Right atrium auricular region (tissue), 2 donors: ENCODE data around the gene PTEN. TPM values are rescaled to one million over a fixed set of nuclear protein-coding genes. Genes with fewer than 3 reads are reported as not detected.
A peak's percentile ranks its signal among the peaks of the same experiment; 100 is the strongest.
"Not testable (repeated sequence)": the region's sequence is repeated elsewhere in the genome, so short reads cannot be mapped to it uniquely, and the experiment has no call there.

ENCODE experiments used
- DNase-seq: peaks from one replicate; pipeline ENCODE4 v3.0.0-alpha.2; 2019; ENCODE audit warnings: low spot score
- H3K27ac ChIP-seq, 2 donors: fragments of 200-600 bp; sonication (generic); 1 replicate in 1 of 2; 2 replicates in 1 of 2; pipeline ENCODE4 v1.5.1; 2016 to 2019
- H3K27me3 ChIP-seq, 2 donors: fragments of 200-600 bp; sonication (generic); one replicate each; pipeline versions ENCODE4 v1.5.1 to v1.6.0; 2017 to 2019
- H3K36me3 ChIP-seq: fragments of 200-600 bp; sonication (generic); one replicate; pipeline ENCODE4 v1.5.1; 2016
- H3K4me1 ChIP-seq, 2 donors: fragments of 200-600 bp; sonication (generic); one replicate each; pipeline versions ENCODE4 v1.5.1 to v1.6.0; 2017 to 2019
- H3K4me3 ChIP-seq, 2 donors: fragments of 200-600 bp; sonication (generic); 1 replicate in 1 of 2; 2 replicates in 1 of 2; pipeline ENCODE4 v1.5.1; 2017 to 2019; ENCODE audit warnings: mild to moderate bottlenecking in 1 of 2, moderate library complexity in 1 of 2
- H3K9me3 ChIP-seq, 2 donors: fragments of 200-600 bp; sonication (generic); one replicate each; pipeline ENCODE4 v1.5.1; 2019
- total RNA-seq, 2 donors: library from RNA; depleted of rRNA; stranded (reverse); fragments of >200 nt; gene quantifications; one replicate each; pipeline ENCODE4 v1.1.0, GENCODE V29; 2016
- TF ChIP-seq, protein P1 (sequence below), 2 donors: fragments of 200-600 bp; sonication (generic); IDR thresholded peaks; one replicate each; pipeline ENCODE4 v1.5.1; 2019; ENCODE audit warnings: antibody characterized with exemption in 2 of 2

PTEN gene
- total RNA-seq, 2 donors from 2014 or later = 46.5 to 55.9 TPM

GRCh38 chr10:87861566-87861952, 1.9 kb upstream of the PTEN start:
- H3K36me3 ChIP-seq = no peaks in the 10 kb centered on the region
- no peaks in the 10 kb centered on the region for H3K27me3 ChIP-seq
- peak; percentile 92 for DNase-seq
- no peaks in the 10 kb centered on the region for H3K9me3 ChIP-seq
- peak overlapping the region; percentile 97 for H3K27ac ChIP-seq
- H3K4me1 ChIP-seq = peaks cover 0 to 21% of the 10 kb centered on the region in 2 donors
- peak overlapping the region; percentile 73 to 87 for H3K4me3 ChIP-seq
- TF ChIP-seq, protein P1, sequence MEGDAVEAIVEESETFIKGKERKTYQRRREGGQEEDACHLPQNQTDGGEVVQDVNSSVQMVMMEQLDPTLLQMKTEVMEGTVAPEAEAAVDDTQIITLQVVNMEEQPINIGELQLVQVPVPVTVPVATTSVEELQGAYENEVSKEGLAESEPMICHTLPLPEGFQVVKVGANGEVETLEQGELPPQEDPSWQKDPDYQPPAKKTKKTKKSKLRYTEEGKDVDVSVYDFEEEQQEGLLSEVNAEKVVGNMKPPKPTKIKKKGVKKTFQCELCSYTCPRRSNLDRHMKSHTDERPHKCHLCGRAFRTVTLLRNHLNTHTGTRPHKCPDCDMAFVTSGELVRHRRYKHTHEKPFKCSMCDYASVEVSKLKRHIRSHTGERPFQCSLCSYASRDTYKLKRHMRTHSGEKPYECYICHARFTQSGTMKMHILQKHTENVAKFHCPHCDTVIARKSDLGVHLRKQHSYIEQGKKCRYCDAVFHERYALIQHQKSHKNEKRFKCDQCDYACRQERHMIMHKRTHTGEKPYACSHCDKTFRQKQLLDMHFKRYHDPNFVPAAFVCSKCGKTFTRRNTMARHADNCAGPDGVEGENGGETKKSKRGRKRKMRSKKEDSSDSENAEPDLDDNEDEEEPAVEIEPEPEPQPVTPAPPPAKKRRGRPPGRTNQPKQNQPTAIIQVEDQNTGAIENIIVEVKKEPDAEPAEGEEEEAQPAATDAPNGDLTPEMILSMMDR (IDR thresholded peaks at IDR 0.05) = peak in 1 of 2 donors; percentile 42

DNA sequence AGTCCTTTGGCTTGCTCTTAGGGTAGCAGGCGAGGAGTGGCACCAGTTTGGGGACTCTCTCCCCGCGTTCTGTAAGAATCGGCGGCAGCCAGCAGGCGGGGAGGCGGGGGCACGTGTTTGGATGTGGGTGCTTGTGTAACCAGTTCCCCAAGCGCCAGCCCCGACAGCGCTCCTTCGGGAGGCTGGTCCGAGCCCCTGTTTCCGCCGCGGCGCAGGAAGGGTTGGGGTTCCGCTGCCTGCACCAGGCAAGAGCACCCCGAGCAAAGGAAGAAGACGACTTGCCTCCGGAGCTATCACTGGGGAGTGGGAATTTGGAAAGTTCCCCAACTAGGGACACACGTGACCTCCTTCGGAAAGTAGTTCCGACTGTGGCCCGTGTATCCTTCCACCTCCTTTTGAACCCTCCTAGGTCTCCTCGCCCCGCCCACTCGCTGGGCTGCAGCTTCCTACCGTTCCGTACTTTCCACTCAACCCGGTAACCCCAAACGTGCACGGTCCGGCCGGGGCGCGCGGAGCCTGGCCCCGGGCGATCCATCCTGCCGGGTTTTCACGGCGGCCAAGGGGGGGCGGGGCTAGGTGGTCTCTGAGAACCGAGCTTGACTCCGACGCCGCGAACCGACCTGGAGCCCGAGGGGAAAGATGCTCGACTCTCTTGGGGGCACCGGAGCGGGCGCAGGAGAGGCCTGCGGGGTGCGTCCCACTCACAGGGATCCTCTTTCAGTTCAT, 1.3 kb upstream of the PTEN start:
- peak; percentile 97 for DNase-seq
- H3K36me3 ChIP-seq = no peaks in the 10 kb centered on the region
- no peaks in the 10 kb centered on the region for H3K27me3 ChIP-seq
- H3K4me3 ChIP-seq = peak overlapping the region; percentile 73 to 87
- peak overlapping the region; percentile 97 for H3K27ac ChIP-seq
- H3K9me3 ChIP-seq = no peaks in the 10 kb centered on the region
- TF ChIP-seq, protein P1 (IDR thresholded peaks at IDR 0.05) = no peak
- H3K4me1 ChIP-seq = peaks cover 0 to 21% of the 10 kb centered on the region in 2 donors

DNA sequence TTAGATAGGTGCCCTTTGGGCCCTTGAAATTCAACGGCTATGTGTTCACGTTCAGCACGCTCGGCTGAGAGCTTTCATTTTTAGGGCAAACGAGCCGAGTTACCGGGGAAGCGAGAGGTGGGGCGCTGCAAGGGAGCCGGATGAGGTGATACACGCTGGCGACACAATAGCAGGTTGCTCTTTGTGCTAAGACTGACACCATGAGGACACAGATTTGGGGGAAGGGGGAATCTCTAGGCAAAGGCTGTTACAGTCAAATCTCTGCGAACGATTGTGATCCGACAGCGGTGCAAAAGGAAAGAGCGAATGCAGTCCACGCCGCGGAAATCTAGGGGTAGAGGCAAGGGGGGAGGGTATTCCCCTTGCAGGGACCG, 759 bp upstream of the PTEN start:
- TF ChIP-seq, protein P1 (IDR thresholded peaks at IDR 0.05) = no peak
- no peaks in the 10 kb centered on the region for H3K9me3 ChIP-seq
- DNase-seq = no peak

GRCh38 chr10:87863951-87864495, 598 bp downstream of the PTEN start:
- H3K4me1 ChIP-seq = peaks cover 0 to 31% of the 10 kb centered on the region in 2 donors
- peak overlapping the region; percentile 97 for H3K27ac ChIP-seq
- H3K36me3 ChIP-seq, DNase-seq, H3K9me3 ChIP-seq, H3K27me3 ChIP-seq: not testable (repeated sequence)
- H3K4me3 ChIP-seq = peak overlapping the region; percentile 73 to 87

More for the DNA sequence above, 759 bp upstream of the PTEN start:
- no peaks in the 10 kb centered on the region for H3K27me3 ChIP-seq
- H3K27ac ChIP-seq = peak overlapping the region; percentile 97
- H3K4me3 ChIP-seq = peak overlapping the region; percentile 73 to 87
- peaks cover 0 to 21% of the 10 kb centered on the region in 2 donors for H3K4me1 ChIP-seq
- no peaks in the 10 kb centered on the region for H3K36me3 ChIP-seq

GRCh38 chr10:87864496-87865059, 1.2 kb downstream of the PTEN start:
- no peak for DNase-seq
- H3K27ac ChIP-seq = peak overlapping the region; percentile 97
- TF ChIP-seq, protein P1 (IDR thresholded peaks at IDR 0.05) = no peak
- H3K27me3 ChIP-seq = no peaks in the 10 kb centered on the region
- H3K9me3 ChIP-seq = no peaks in the 10 kb centered on the region
- H3K4me3 ChIP-seq = peak overlapping the region; percentile 73 to 87
- no peaks in the 10 kb centered on the region for H3K36me3 ChIP-seq
- H3K4me1 ChIP-seq = peaks cover 0 to 34% of the 10 kb centered on the region in 2 donors

- Histone ChIP-seq H3K9me3 (no peaks in the 10 kb centered on the region), H3K4me3 (peak overlapping the region; percentile 73 to 87), H3K27ac (peak overlapping the region; percentile 97), H3K36me3 (no peaks in the 10 kb centered on the region), H3K27me3 (no peaks in the 10 kb centered on the region), H3K4me1 (peaks cover 0 to 29% of the 10 kb centered on the region in 2 donors)
- TF ChIP-seq, protein P1 (IDR thresholded peaks at IDR 0.05) = no peak
- no peak for DNase-seq
These were observed 1.9 kb downstream of the PTEN start for GRCh38 chr10:87865241-87865881.
